Peyer's patch (tissue), 4 donors: ENCODE measurements around the gene NAV2. TPM values are rescaled to one million over a fixed set of nuclear protein-coding genes. Genes with fewer than 3 reads are reported as not detected.

Experiments used
- DNase-seq, 3 donors: peaks; one replicate each; pipeline ENCODE4 v3.0.0-alpha.2; 2017 to 2019
- H3K27ac ChIP-seq, 4 donors: fragments of 200-600 bp; sonication (generic); one replicate each; pipeline ENCODE4 v1.5.1; 2016 to 2019
- H3K27me3 ChIP-seq, 2 donors: fragments of 200-600 bp; sonication (generic); one replicate each; pipeline ENCODE4 v1.5.1; 2019
- H3K36me3 ChIP-seq, 3 donors: fragments of 200-600 bp; sonication (generic); one replicate each; pipeline ENCODE4 v1.5.1; 2016 to 2019
- H3K4me1 ChIP-seq, 4 donors: fragments of 200-600 bp; sonication (generic); one replicate each; pipeline ENCODE4 v1.5.1; 2016 to 2019
- H3K4me3 ChIP-seq, 4 donors: fragments of 200-600 bp; sonication (generic); 1 replicate in 3 of 4; 2 replicates in 1 of 4; pipeline ENCODE4 v1.5.1; 2016 to 2019; ENCODE audit warnings: mild to moderate bottlenecking in 1 of 4
- H3K9me3 ChIP-seq, 4 donors: fragments of 200-600 bp; sonication (generic); one replicate each; pipeline ENCODE4 v1.5.1; 2016 to 2019; ENCODE audit warnings: mild to moderate bottlenecking in 1 of 4
- POLR2A ChIP-seq, 2 donors: fragments of 450-650 bp; IDR thresholded peaks; one replicate each; pipeline ENCODE4 v1.5.1; 2017; ENCODE audit warnings: antibody characterized with exemption in 2 of 2, mild to moderate bottlenecking in 2 of 2, moderate library complexity in 2 of 2
- total RNA-seq, 4 donors: library from RNA; depleted of rRNA; stranded (reverse); fragments of >200 nt; gene quantifications; one replicate each; pipeline ENCODE4 v1.1.0, GENCODE V29; 2016
- TF ChIP-seq, protein P1 (sequence below), 6 experiments: fragments of 450-650 bp in 4 of 6; fragments of 200-600 bp in 2 of 6; sonication (generic) in 1 of 6; IDR thresholded peaks; one replicate each; pipeline ENCODE4 v1.5.1; 2017 to 2019; ENCODE audit warnings: antibody characterized with exemption in 6 of 6, mild to moderate bottlenecking in 3 of 6, moderate library complexity in 1 of 6

NAV2 gene
- total RNA-seq, 4 donors from 2014 or later, result 6.0 to 48.7 (median 20.1) TPM

DNA sequence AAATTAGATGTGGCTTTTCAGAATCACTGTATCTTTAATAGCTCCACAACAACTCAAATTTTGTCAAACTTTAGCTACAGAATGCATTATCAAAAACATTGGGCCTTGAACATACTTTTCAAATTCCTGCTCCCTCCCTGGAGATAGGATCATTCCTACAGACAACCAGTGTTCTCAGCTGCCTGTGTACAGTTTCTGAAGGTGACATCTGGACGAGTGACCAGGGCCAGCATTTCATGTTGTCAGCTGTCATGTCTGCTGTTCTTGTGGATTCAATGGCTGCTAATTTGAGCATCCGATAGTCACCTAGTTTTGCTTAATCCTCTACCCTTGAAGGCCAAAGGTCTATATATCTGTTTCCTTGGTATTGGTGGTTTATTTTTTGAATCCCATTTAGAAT, 259.5 kb downstream of the NAV2 start:
- Histone ChIP-seq H3K27me3 (no peaks in the 10 kb centered on the region), H3K4me1 (no peaks in the 10 kb centered on the region), H3K36me3 (no peaks in the 10 kb centered on the region), H3K9me3 (no peaks in the 10 kb centered on the region), H3K4me3 (no peak overlapping the region), H3K27ac (no peak overlapping the region)
- TF ChIP-seq POLR2A (IDR thresholded peaks at IDR 0.05), result no peak
- TF ChIP-seq, protein P1, sequence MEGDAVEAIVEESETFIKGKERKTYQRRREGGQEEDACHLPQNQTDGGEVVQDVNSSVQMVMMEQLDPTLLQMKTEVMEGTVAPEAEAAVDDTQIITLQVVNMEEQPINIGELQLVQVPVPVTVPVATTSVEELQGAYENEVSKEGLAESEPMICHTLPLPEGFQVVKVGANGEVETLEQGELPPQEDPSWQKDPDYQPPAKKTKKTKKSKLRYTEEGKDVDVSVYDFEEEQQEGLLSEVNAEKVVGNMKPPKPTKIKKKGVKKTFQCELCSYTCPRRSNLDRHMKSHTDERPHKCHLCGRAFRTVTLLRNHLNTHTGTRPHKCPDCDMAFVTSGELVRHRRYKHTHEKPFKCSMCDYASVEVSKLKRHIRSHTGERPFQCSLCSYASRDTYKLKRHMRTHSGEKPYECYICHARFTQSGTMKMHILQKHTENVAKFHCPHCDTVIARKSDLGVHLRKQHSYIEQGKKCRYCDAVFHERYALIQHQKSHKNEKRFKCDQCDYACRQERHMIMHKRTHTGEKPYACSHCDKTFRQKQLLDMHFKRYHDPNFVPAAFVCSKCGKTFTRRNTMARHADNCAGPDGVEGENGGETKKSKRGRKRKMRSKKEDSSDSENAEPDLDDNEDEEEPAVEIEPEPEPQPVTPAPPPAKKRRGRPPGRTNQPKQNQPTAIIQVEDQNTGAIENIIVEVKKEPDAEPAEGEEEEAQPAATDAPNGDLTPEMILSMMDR (IDR thresholded peaks at IDR 0.05), result no peak
- DNase-seq, result no peak

DNA sequence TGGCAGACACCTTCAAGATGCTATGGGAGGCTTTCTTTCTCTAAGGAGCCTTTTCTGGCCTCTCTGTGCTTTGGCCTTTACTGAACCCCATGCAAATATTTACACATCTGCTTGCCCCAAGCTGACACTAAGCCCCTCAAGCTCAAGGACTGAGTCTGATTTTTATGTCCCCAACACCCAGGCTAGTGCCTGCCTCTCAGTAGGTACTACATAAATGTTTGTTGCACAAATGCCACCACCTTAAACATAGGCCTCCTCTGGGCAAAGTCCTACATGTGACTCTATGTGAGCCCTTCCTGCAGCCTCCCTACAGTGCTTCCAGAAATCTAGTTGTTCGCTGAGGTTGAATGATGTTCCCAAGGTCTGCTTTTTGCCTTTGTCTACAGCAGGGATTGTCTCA, 260.0 kb downstream of the NAV2 start:
- Histone ChIP-seq H3K4me3 (no peak overlapping the region), H3K4me1 (no peaks in the 10 kb centered on the region), H3K27ac (no peak overlapping the region), H3K36me3 (no peaks in the 10 kb centered on the region), H3K9me3 (no peaks in the 10 kb centered on the region), H3K27me3 (no peaks in the 10 kb centered on the region)
- no peak for TF ChIP-seq POLR2A (IDR thresholded peaks at IDR 0.05)
- TF ChIP-seq, protein P1 (IDR thresholded peaks at IDR 0.05), result no peak
- DNase-seq, result no peak

DNA sequence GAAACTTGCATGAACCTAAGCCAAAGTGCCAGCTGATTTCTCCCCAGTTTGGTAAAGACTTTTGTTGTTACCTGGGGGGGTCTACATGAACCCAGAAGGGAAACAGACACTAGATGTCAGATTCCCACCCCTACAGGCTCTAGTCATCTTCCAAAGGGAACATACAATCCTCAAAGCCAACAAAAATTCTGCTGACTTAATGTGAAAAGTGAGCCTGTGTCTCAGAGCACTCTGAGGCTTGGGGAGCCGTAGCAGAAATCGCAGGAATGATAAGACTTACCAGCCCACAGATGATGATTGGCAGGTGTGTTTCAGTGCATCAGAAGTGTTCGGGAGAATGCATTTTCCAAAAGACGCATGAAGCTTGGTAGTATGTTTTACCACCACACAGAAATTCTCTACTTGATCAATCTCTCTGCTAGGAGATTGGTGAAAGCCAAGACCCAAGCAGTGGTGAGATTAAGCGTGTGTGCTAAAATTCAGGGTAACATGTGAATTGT, 260.5 kb downstream of the NAV2 start:
- no peaks in the 10 kb centered on the region for H3K27me3 ChIP-seq
- no peak for TF ChIP-seq POLR2A (IDR thresholded peaks at IDR 0.05)
- TF ChIP-seq, protein P1 (IDR thresholded peaks at IDR 0.05), result no peak

DNA sequence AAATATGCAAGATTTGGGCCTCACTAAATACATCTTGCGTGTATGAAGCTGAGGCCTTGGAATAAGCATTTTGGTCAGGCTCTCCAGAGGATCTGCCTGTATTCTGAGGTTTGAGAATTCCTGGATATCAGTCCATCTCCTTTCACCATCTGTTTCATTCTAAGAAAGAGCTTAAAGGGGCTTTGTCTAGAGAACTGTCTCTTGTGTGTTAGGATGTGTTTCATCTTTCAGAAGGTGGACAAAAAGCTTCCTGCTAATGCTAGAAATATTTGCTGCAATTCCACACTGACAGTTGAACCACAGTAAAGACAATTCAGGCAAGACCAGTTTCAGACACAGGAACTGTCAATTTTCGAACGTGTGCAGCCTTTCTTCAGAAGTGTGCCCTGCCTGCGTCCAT, 262.2 kb downstream of the NAV2 start:
- H3K36me3 ChIP-seq, result no peaks in the 10 kb centered on the region
- no peaks in the 10 kb centered on the region for H3K27me3 ChIP-seq
- no peaks in the 10 kb centered on the region for H3K4me1 ChIP-seq
- H3K9me3 ChIP-seq, result no peaks in the 10 kb centered on the region
- H3K4me3 ChIP-seq, result no peak overlapping the region
- no peak for DNase-seq
- no peak overlapping the region for H3K27ac ChIP-seq
- TF ChIP-seq POLR2A (IDR thresholded peaks at IDR 0.05), result no peak
- TF ChIP-seq, protein P1 (IDR thresholded peaks at IDR 0.05), result no peak

More for the DNA sequence above, 260.5 kb downstream of the NAV2 start:
- no peaks in the 10 kb centered on the region for H3K36me3 ChIP-seq
- no peaks in the 10 kb centered on the region for H3K9me3 ChIP-seq
- DNase-seq, result no peak
- H3K4me3 ChIP-seq, result no peak overlapping the region
- no peaks in the 10 kb centered on the region for H3K4me1 ChIP-seq
- H3K27ac ChIP-seq, result no peak overlapping the region

DNA sequence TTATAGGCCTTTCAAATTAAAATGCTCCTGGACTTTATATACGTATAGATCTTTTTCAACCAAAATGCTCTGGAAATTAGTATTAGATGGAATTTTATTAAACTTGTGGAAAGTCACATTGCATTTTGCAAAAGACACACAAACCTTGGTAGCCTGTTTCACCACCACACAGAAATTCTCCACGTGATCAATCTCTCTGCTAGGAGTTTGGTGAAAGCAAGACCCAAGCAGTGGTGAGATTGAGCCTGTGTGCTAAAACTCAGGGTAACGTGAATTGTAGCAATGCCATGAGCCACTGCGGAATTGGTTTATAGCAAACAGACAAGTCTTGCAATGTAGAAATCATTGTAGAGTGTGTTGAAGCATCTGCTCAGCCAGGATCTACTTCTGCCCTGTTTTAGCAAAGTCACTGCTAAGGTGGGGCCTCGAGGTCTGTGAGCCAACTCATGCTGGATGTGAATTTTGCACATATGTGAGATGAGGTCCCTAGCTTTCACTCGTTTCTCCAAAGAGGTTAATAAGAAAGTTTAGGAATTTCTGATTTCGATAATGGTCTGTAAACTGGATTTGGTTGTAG, 262.9 kb downstream of the NAV2 start:
- Histone ChIP-seq H3K9me3 (no peaks in the 10 kb centered on the region), H3K27me3 (no peaks in the 10 kb centered on the region), H3K36me3 (no peaks in the 10 kb centered on the region), H3K4me1 (no peaks in the 10 kb centered on the region), H3K4me3 (no peak overlapping the region), H3K27ac (no peak overlapping the region)
- no peak for DNase-seq
- TF ChIP-seq, protein P1 (IDR thresholded peaks at IDR 0.05), result no peak
- no peak for TF ChIP-seq POLR2A (IDR thresholded peaks at IDR 0.05)
